ENCODE data around the gene DPEP3. TPM values are rescaled to one million over a fixed set of nuclear protein-coding genes. Genes with fewer than 3 reads are reported as not detected.
A peak's percentile ranks its signal among the peaks of the same experiment; 100 is the strongest.

The DPEP3 gene
- total and polyA plus RNA-seq, 10 of the 15 experiments (the other 5 are each of a cell fraction or from before 2014, with no cell fraction given), result not detected

GRCh38 chr16:67936880-67937605 lies 43.3 kb downstream of the DPEP3 start:
- Histone ChIP-seq H3K79me2 (ENCODE audit: control insufficient read depth, insufficient read depth, low read length) (peaks cover 31% of the 10 kb centered on the region), H3K27me3 (replicated peaks in 1 of 2; ENCODE audit: control insufficient read depth in 2 of 2, insufficient read depth in 2 of 2, low read length in 1 of 2) (no peaks in the 10 kb centered on the region), H3K36me3 (ENCODE audit: control insufficient read depth in 2 of 2, insufficient read depth in 2 of 2, low read length in 1 of 2) (peaks cover 18 to 21% of the 10 kb centered on the region in 2 experiments), H3K9me3 (replicated peaks; ENCODE audit: control insufficient read depth, insufficient read depth, low read length) (no peaks in the 10 kb centered on the region), H3K4me3 (peak overlapping the region; percentile 89), H2AFZ (ENCODE audit: control insufficient read depth, low read depth, low read length) (no peak overlapping the region), H3K4me1 (ENCODE audit: control insufficient read depth, insufficient read depth, low read length) (peaks cover 12% of the 10 kb centered on the region), H3K9ac (ENCODE audit: control insufficient read depth, insufficient read depth, low read length) (peak overlapping the region; percentile 94), H3K27ac (ENCODE audit: control insufficient read depth, insufficient read depth) (peak overlapping the region; percentile 98), H4K20me1 (ENCODE audit: control insufficient read depth, insufficient read depth) (no peaks in the 10 kb centered on the region), H3K4me2 (ENCODE audit: control insufficient read depth, insufficient read depth) (peak overlapping the region; percentile 82)
- CTCF ChIA-PET, result interaction anchor here (0.6 to 3.5 kb wide), 15 partner anchors 9 to 546 kb away, joined by 3 to 15 read pairs (median 4); partner anchors contain the start of gene NRN1L
- intact Hi-C loops (cut with micrococcal nuclease; ENCODE audit: unreplicated experiment) (loop anchor here (2.0 to 5.0 kb wide), 2 partner anchors 90 to 105 kb away; partner anchors contain the start of genes CENPT and NUTF2), in situ Hi-C loops (cut with MboI) (no loop called here)
- WGBS (ENCODE audit: insufficient coverage, insufficient replicate concordance, low lambda C conversion rate, missing lambda C conversion rate), result 46% methylated on average over 6 of the region's 6 CpGs
- RAD21 ChIA-PET (ENCODE audit: unreplicated experiment), result interaction anchor here (0.6 to 1.7 kb wide), 9 partner anchors 30 to 416 kb away, joined by 3 to 10 read pairs (median 4); partner anchors contain the start of genes RANBP10, SLC12A4 and TSNAXIP1
- peak; percentile 65 for DNase-seq (ENCODE audit: low read depth, low spot score)
- FAIRE-seq, result no peak
- peak; percentile 80 for ATAC-seq
- SMC1A ChIA-PET (ENCODE audit: uncharacterized antibody, unreplicated experiment), result interaction anchor here (1.0 to 2.0 kb wide), 6 partner anchors 46 to 208 kb away, joined by 3 to 5 read pairs (median 4); partner anchors contain the start of gene NFATC3
- BruUV-seq (replicated peaks), result no TSS peak
- POLR2A ChIA-PET, result interaction anchor here (0.5 to 3.4 kb wide), 10 partner anchors 10 to 437 kb away, joined by 3 to 16 read pairs (median 3); partner anchors contain the start of gene SLC12A4
- TF ChIP-seq NKRF (conservative IDR thresholded peaks at IDR 0.05) (no peak), ZNF207 (IDR thresholded peaks at IDR 0.05; ENCODE audit: borderline replicate concordance) (no peak), JUNB (IDR thresholded peaks at IDR 0.05) (no peak), ZNF217 (IDR thresholded peaks at IDR 0.05) (no peak), GABPA (IDR thresholded peaks at IDR 0.05; ENCODE audit: low read depth) (no peak), CBX5 (IDR thresholded peaks at IDR 0.05; ENCODE audit: low read depth) (no peak), NR2F1 (conservative IDR thresholded peaks at IDR 0.05) (no peak; the same call in 1 of the 2 replicates), FOXK2 (IDR thresholded peaks at IDR 0.05) (0 out of 2 replicates have a peak, but pooled peaks have one; percentile 25), SMARCA5 (IDR thresholded peaks at IDR 0.05) (0 out of 2 replicates have a peak, but pooled peaks have one; percentile 66), BRCA1 (IDR thresholded peaks at IDR 0.05; ENCODE audit: low read depth, low read length) (no peak), HCFC1 (IDR thresholded peaks at IDR 0.05; ENCODE audit: low read length) (no peak), KLF5 (IDR thresholded peaks at IDR 0.05; ENCODE audit: partially characterized antibody) (no peak), RB1 (IDR thresholded peaks at IDR 0.05; ENCODE audit: borderline replicate concordance) (no peak), IRF5 (IDR thresholded peaks at IDR 0.05; ENCODE audit: borderline replicate concordance) (no peak), NRF1 (conservative IDR thresholded peaks at IDR 0.05; ENCODE audit: low read depth, low read length) (no peak), POU2F2 (IDR thresholded peaks at IDR 0.05; ENCODE audit: borderline replicate concordance, low read depth, low read length) (0 out of 3 replicates have a peak, but pooled peaks have one; percentile 46), ATF7 (IDR thresholded peaks at IDR 0.05; ENCODE audit: low read depth) (no peak; the same call in 1 of the 2 replicates), RBBP5 (conservative IDR thresholded peaks at IDR 0.05) (no peak), EGR1 (IDR thresholded peaks at IDR 0.05; ENCODE audit: borderline replicate concordance in 1 of 2, low read depth in 2 of 2, low read length in 2 of 2) (no peak), IKZF2 (IDR thresholded peaks at IDR 0.05) (no peak), MTA2 (IDR thresholded peaks at IDR 0.05; ENCODE audit: low read depth) (no peak), POLR2AphosphoS2 (IDR thresholded peaks at IDR 0.05; ENCODE audit: low read depth, low read length) (peak; percentile 13; the same call in 1 of the 2 replicates), KDM1A (IDR thresholded peaks at IDR 0.05; ENCODE audit: borderline replicate concordance) (no peak), CBFB (IDR thresholded peaks at IDR 0.05; ENCODE audit: low read depth) (peak; percentile 44; the same call in 1 of the 2 replicates)

Measured in GM12878 (cell line).